ENCODE measurements around the gene LRRC32. TPM values are rescaled to one million over a fixed set of nuclear protein-coding genes. Genes with fewer than 3 reads are reported as not detected.

The LRRC32 gene, protein sequence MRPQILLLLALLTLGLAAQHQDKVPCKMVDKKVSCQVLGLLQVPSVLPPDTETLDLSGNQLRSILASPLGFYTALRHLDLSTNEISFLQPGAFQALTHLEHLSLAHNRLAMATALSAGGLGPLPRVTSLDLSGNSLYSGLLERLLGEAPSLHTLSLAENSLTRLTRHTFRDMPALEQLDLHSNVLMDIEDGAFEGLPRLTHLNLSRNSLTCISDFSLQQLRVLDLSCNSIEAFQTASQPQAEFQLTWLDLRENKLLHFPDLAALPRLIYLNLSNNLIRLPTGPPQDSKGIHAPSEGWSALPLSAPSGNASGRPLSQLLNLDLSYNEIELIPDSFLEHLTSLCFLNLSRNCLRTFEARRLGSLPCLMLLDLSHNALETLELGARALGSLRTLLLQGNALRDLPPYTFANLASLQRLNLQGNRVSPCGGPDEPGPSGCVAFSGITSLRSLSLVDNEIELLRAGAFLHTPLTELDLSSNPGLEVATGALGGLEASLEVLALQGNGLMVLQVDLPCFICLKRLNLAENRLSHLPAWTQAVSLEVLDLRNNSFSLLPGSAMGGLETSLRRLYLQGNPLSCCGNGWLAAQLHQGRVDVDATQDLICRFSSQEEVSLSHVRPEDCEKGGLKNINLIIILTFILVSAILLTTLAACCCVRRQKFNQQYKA
- total RNA-seq, result 2.9 TPM
- 29.3 TPM for polyA plus RNA-seq
- long read RNA-seq, donor 1, result 0 reads
- long read RNA-seq, donor 2, result 0 reads
- long read RNA-seq, donor 3, partial matches to known transcripts, result 0 of 1 reads
- long read RNA-seq, donor 3, other reads (novel, unspliced or antisense), result 0 of 1 reads
- long read RNA-seq, donor 4, result 0 reads
- long read RNA-seq, donor 5, full-length matches to known transcripts, result 4 of 4 reads
- long read RNA-seq, donor 5, partial matches to known transcripts, result 0 of 4 reads
- long read RNA-seq, donor 5, other reads (novel, unspliced or antisense), result 0 of 4 reads
- long read RNA-seq, donor 6, full-length matches to known transcripts, result 2 of 2 reads
- long read RNA-seq, donor 6, partial matches to known transcripts, result 0 of 2 reads
- long read RNA-seq, donor 6, other reads (novel, unspliced or antisense), result 0 of 2 reads
- long read RNA-seq, donor 7, full-length matches to known transcripts, result 1 of 1 reads
- long read RNA-seq, donor 7, partial matches to known transcripts, result 0 of 1 reads
- long read RNA-seq, donor 7, other reads (novel, unspliced or antisense), result 0 of 1 reads
- long read RNA-seq, donor 8, result 0 reads
- long read RNA-seq, donor 9, full-length matches to known transcripts, result 1 of 1 reads
- long read RNA-seq, donor 9, partial matches to known transcripts, result 0 of 1 reads
- long read RNA-seq, donor 9, other reads (novel, unspliced or antisense), result 0 of 1 reads
- long read RNA-seq, donor 10, full-length matches to known transcripts, result 3 of 3 reads
- long read RNA-seq, donor 10, partial matches to known transcripts, result 0 of 3 reads
- long read RNA-seq, donor 10, other reads (novel, unspliced or antisense), result 0 of 3 reads

- Histone ChIP-seq H3K36me3 (ENCODE audit: control insufficient read depth in 2 of 2, insufficient read depth in 2 of 2, low read length in 1 of 2) (no peaks in the 10 kb centered on the region), H3K4me3 (ENCODE audit: low read length in 2 of 2) (peak within 1 kb of the TSS; percentile 16 to 43), H3K9me3 (ENCODE audit: control insufficient read depth in 2 of 2, insufficient read depth in 1 of 2, low read length in 1 of 2) (no peaks in the 10 kb centered on the region), H3K27me3 (ENCODE audit: control insufficient read depth in 2 of 2, insufficient read depth in 1 of 2, low read length in 1 of 2) (peaks cover 22 to 53% of the 10 kb centered on the region in 2 donors), H3K27ac (ENCODE audit: low read depth in 1 of 2, low read length in 1 of 2) (peak within 1 kb of the TSS in 1 of 2 donors; percentile 21), H3K4me1 (ENCODE audit: control insufficient read depth in 2 of 2, insufficient read depth in 2 of 2, low read length in 2 of 2) (peaks cover 11 to 55% of the 10 kb centered on the region in 2 donors)
- 1% methylated on average over 82 of the region's 82 CpGs for WGBS
- no peak for DNase-seq (ENCODE audit: low read depth in 6 of 9, low spot score in 9 of 9)
These were observed at the start of gene LRRC32 for GRCh38 chr11:76670485-76671236. LRRC32 (minus strand) TSS chr11:76670747; CDS start chr11:76665954, 4,793 bp downstream.

- H3K27ac ChIP-seq (ENCODE audit: low read depth in 1 of 2, low read length in 1 of 2), result no peak overlapping the region
- 98% methylated on average over 9 of the region's 9 CpGs for WGBS
- H3K27me3 ChIP-seq (ENCODE audit: control insufficient read depth in 2 of 2, insufficient read depth in 1 of 2, low read length in 1 of 2), result peaks cover 0 to 23% of the 10 kb centered on the region in 2 donors
- no peaks in the 10 kb centered on the region for H3K4me1 ChIP-seq (ENCODE audit: control insufficient read depth in 2 of 2, insufficient read depth in 2 of 2, low read length in 2 of 2)
- DNase-seq (ENCODE audit: low read depth in 6 of 9, low spot score in 9 of 9), result no peak
- H3K36me3 ChIP-seq (ENCODE audit: control insufficient read depth in 2 of 2, insufficient read depth in 2 of 2, low read length in 1 of 2), result no peaks in the 10 kb centered on the region
- no peaks in the 10 kb centered on the region for H3K9me3 ChIP-seq (ENCODE audit: control insufficient read depth in 2 of 2, insufficient read depth in 1 of 2, low read length in 1 of 2)
- no peak overlapping the region for H3K4me3 ChIP-seq (ENCODE audit: low read length in 2 of 2)
These were observed 49.1 kb upstream of the LRRC32 start for GRCh38 chr11:76719686-76720085.

DNA sequence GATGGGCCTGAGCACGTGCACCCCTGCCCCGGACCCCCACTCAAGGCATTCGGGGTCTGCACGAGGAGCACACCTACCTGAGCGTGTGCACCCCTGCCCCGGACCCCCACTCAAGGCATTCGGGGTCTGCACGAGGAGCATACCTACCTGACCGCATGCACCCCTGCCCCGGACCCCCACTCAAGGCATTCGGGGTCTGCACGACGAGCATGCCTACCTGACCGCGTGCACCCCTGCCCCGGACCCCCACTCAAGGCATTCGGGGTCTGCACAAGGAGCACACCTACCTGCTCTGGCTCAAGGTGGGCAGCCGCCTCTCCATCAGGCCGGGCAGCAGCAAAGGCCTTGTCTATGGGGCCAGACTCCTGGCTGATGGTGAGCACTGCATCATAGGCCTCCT lies 48.7 kb upstream of the LRRC32 start:
- Histone ChIP-seq H3K27ac (ENCODE audit: low read depth in 1 of 2, low read length in 1 of 2) (no peak overlapping the region), H3K4me3 (ENCODE audit: low read length in 2 of 2) (no peak overlapping the region), H3K4me1 (ENCODE audit: control insufficient read depth in 2 of 2, insufficient read depth in 2 of 2, low read length in 2 of 2) (no peaks in the 10 kb centered on the region), H3K36me3 (ENCODE audit: control insufficient read depth in 2 of 2, insufficient read depth in 2 of 2, low read length in 1 of 2) (no peaks in the 10 kb centered on the region), H3K27me3 (ENCODE audit: control insufficient read depth in 2 of 2, insufficient read depth in 1 of 2, low read length in 1 of 2) (peaks cover 0 to 22% of the 10 kb centered on the region in 2 donors), H3K9me3 (ENCODE audit: control insufficient read depth in 2 of 2, insufficient read depth in 1 of 2, low read length in 1 of 2) (no peaks in the 10 kb centered on the region)
- WGBS, result 84% methylated on average over 19 of the region's 19 CpGs
- DNase-seq (ENCODE audit: low read depth in 6 of 9, low spot score in 9 of 9), result no peak

GRCh38 chr11:76717816-76718215 lies 47.3 kb upstream of the LRRC32 start:
- H3K4me3 ChIP-seq (ENCODE audit: low read length in 2 of 2), result no peak overlapping the region
- peaks cover 0 to 9% of the 10 kb centered on the region in 2 donors for H3K27me3 ChIP-seq (ENCODE audit: control insufficient read depth in 2 of 2, insufficient read depth in 1 of 2, low read length in 1 of 2)
- no peak for DNase-seq (ENCODE audit: low read depth in 6 of 9, low spot score in 9 of 9)
- no peaks in the 10 kb centered on the region for H3K36me3 ChIP-seq (ENCODE audit: control insufficient read depth in 2 of 2, insufficient read depth in 2 of 2, low read length in 1 of 2)
- 96% methylated on average over 5 of the region's 5 CpGs for WGBS
- H3K9me3 ChIP-seq (ENCODE audit: control insufficient read depth in 2 of 2, insufficient read depth in 1 of 2, low read length in 1 of 2), result no peaks in the 10 kb centered on the region
- H3K4me1 ChIP-seq (ENCODE audit: control insufficient read depth in 2 of 2, insufficient read depth in 2 of 2, low read length in 2 of 2), result no peaks in the 10 kb centered on the region
- no peak overlapping the region for H3K27ac ChIP-seq (ENCODE audit: low read depth in 1 of 2, low read length in 1 of 2)

DNA sequence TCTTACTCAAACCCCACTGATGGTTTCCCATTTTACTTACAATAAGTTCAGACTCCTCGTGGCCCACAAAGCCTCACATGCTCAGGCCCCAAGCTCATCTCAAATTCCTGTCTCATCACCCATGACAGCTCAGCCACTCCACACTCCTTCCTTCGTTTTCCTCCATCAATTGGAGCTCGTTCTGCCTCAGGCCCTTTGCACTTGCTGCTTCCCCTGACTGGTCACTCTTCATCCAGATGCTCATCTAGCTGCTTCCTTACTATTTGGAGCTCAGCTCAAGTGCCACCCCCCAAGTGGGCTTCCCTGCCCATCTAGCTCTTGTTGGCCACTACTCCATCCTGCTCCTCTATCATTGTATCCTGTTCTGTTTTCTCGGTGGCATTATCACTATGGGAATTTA lies 46.8 kb upstream of the LRRC32 start:
- H3K4me3 ChIP-seq (ENCODE audit: low read length in 2 of 2), result no peak overlapping the region
- no peaks in the 10 kb centered on the region for H3K9me3 ChIP-seq (ENCODE audit: control insufficient read depth in 2 of 2, insufficient read depth in 1 of 2, low read length in 1 of 2)
- no peaks in the 10 kb centered on the region for H3K4me1 ChIP-seq (ENCODE audit: control insufficient read depth in 2 of 2, insufficient read depth in 2 of 2, low read length in 2 of 2)
- no peak overlapping the region for H3K27ac ChIP-seq (ENCODE audit: low read depth in 1 of 2, low read length in 1 of 2)
- no peak for DNase-seq (ENCODE audit: low read depth in 6 of 9, low spot score in 9 of 9)
- WGBS, result 92% methylated on average over 4 of the region's 4 CpGs
- H3K36me3 ChIP-seq (ENCODE audit: control insufficient read depth in 2 of 2, insufficient read depth in 2 of 2, low read length in 1 of 2), result no peaks in the 10 kb centered on the region
- H3K27me3 ChIP-seq (ENCODE audit: control insufficient read depth in 2 of 2, insufficient read depth in 1 of 2, low read length in 1 of 2), result peaks cover 0 to 6% of the 10 kb centered on the region in 2 donors

DNA sequence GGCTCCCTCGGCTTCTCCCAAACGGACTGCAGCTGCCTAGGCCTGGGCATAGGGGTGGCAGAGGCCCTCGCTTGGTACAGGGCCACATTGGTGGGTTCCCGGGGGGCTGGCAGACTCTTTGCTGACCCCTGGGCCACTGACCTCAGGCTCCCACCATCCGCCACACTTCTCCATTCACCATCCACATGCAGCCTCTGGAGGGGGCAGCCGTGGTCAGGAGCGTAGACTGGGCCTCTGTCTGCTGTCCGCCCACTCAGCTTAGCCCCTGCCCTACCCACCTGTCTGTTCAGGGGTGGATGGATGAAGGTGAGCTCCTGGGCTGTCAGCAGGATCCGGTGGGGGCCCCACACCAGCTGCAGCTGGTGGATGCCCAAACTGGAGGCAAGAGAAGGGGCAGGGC lies 45.7 kb upstream of the LRRC32 start:
- Histone ChIP-seq H3K4me1 (ENCODE audit: control insufficient read depth in 2 of 2, insufficient read depth in 2 of 2, low read length in 2 of 2) (no peaks in the 10 kb centered on the region), H3K27ac (ENCODE audit: low read depth in 1 of 2, low read length in 1 of 2) (no peak overlapping the region), H3K4me3 (ENCODE audit: low read length in 2 of 2) (no peak overlapping the region), H3K36me3 (ENCODE audit: control insufficient read depth in 2 of 2, insufficient read depth in 2 of 2, low read length in 1 of 2) (no peaks in the 10 kb centered on the region), H3K27me3 (ENCODE audit: control insufficient read depth in 2 of 2, insufficient read depth in 1 of 2, low read length in 1 of 2) (no peaks in the 10 kb centered on the region), H3K9me3 (ENCODE audit: control insufficient read depth in 2 of 2, insufficient read depth in 1 of 2, low read length in 1 of 2) (no peaks in the 10 kb centered on the region)
- no peak for DNase-seq (ENCODE audit: low read depth in 6 of 9, low spot score in 9 of 9)
- 91% methylated on average over 9 of the region's 9 CpGs for WGBS

GRCh38 chr11:76714493-76714892 lies 43.9 kb upstream of the LRRC32 start:
- Histone ChIP-seq H3K27me3 (ENCODE audit: control insufficient read depth in 2 of 2, insufficient read depth in 1 of 2, low read length in 1 of 2) (no peaks in the 10 kb centered on the region), H3K4me3 (ENCODE audit: low read length in 2 of 2) (no peak overlapping the region), H3K4me1 (ENCODE audit: control insufficient read depth in 2 of 2, insufficient read depth in 2 of 2, low read length in 2 of 2) (no peaks in the 10 kb centered on the region), H3K36me3 (ENCODE audit: control insufficient read depth in 2 of 2, insufficient read depth in 2 of 2, low read length in 1 of 2) (no peaks in the 10 kb centered on the region), H3K9me3 (ENCODE audit: control insufficient read depth in 2 of 2, insufficient read depth in 1 of 2, low read length in 1 of 2) (no peaks in the 10 kb centered on the region), H3K27ac (ENCODE audit: low read depth in 1 of 2, low read length in 1 of 2) (no peak overlapping the region)
- DNase-seq (ENCODE audit: low read depth in 6 of 9, low spot score in 9 of 9), result no peak
- WGBS, result 91% methylated on average over 3 of the region's 3 CpGs

GRCh38 chr11:76713499-76713898 lies 43.0 kb upstream of the LRRC32 start:
- Histone ChIP-seq H3K27ac (ENCODE audit: low read depth in 1 of 2, low read length in 1 of 2) (no peak overlapping the region), H3K4me1 (ENCODE audit: control insufficient read depth in 2 of 2, insufficient read depth in 2 of 2, low read length in 2 of 2) (no peaks in the 10 kb centered on the region), H3K27me3 (ENCODE audit: control insufficient read depth in 2 of 2, insufficient read depth in 1 of 2, low read length in 1 of 2) (no peaks in the 10 kb centered on the region), H3K36me3 (ENCODE audit: control insufficient read depth in 2 of 2, insufficient read depth in 2 of 2, low read length in 1 of 2) (no peaks in the 10 kb centered on the region), H3K9me3 (ENCODE audit: control insufficient read depth in 2 of 2, insufficient read depth in 1 of 2, low read length in 1 of 2) (no peaks in the 10 kb centered on the region), H3K4me3 (ENCODE audit: low read length in 2 of 2) (no peak overlapping the region)
- WGBS, result 95% methylated on average over 2 of the region's 2 CpGs
- no peak for DNase-seq (ENCODE audit: low read depth in 6 of 9, low spot score in 9 of 9)

Measured in thymus (tissue), 14 donors.